Fibroblast of gingiva (primary cell): Measurements from ENCODE around the gene TRIM62.

Experiments used
- DNase-seq: peaks from one replicate; pipeline ENCODE4 v3.0.0-alpha.2; 2011; ENCODE audit warnings: low read depth

Gene TRIM62

GRCh38 chr1:33181921-33182341 is at the start of gene TRIM62:
TRIM62 (minus strand) TSS chr1:33182043; CDS start chr1:33181432, 611 bp downstream.
- DNase-seq: peak; percentile 80

- no peak for DNase-seq
These were observed 49.3 kb upstream of the TRIM62 start for GRCh38 chr1:33231166-33231565.

GRCh38 chr1:33228935-33229487 is 47.2 kb upstream of the TRIM62 start:
- DNase-seq: peak; percentile 86

- no peak for DNase-seq
These were observed 43.7 kb upstream of the TRIM62 start for GRCh38 chr1:33225586-33225985.

- DNase-seq: no peak
These were observed 42.4 kb upstream of the TRIM62 start for GRCh38 chr1:33224166-33224707.

- DNase-seq: no peak
These were observed 40.5 kb upstream of the TRIM62 start for GRCh38 chr1:33222381-33222780.

- DNase-seq: no peak
These were observed 39.5 kb upstream of the TRIM62 start for GRCh38 chr1:33221385-33221758.

GRCh38 chr1:33220676-33221384 is 39.0 kb upstream of the TRIM62 start:
- DNase-seq: no peak

GRCh38 chr1:33219886-33220661 is 38.2 kb upstream of the TRIM62 start:
- DNase-seq: no peak

- no peak for DNase-seq
These were observed 30.1 kb upstream of the TRIM62 start for GRCh38 chr1:33211972-33212371.

- DNase-seq: no peak
These were observed 24.5 kb upstream of the TRIM62 start for GRCh38 chr1:33206340-33206739.

- DNase-seq: no peak
These were observed 13.7 kb upstream of the TRIM62 start for GRCh38 chr1:33195556-33195955.

GRCh38 chr1:33191731-33192275 is 10.0 kb upstream of the TRIM62 start:
- no peak for DNase-seq

- DNase-seq: no peak
These were observed 8.9 kb upstream of the TRIM62 start for GRCh38 chr1:33190701-33191100.

- DNase-seq: no peak
These were observed 6.9 kb upstream of the TRIM62 start for GRCh38 chr1:33188572-33189275.

- DNase-seq: no peak
These were observed 5.1 kb upstream of the TRIM62 start for GRCh38 chr1:33186936-33187335.

GRCh38 chr1:33185541-33185940 is 3.7 kb upstream of the TRIM62 start:
- DNase-seq: no peak

- no peak for DNase-seq
These were observed 1.5 kb upstream of the TRIM62 start for GRCh38 chr1:33183306-33183705.

- no peak for DNase-seq
These were observed 1.1 kb upstream of the TRIM62 start for GRCh38 chr1:33182896-33183295.

- DNase-seq: peak; percentile 79
These were observed 578 bp upstream of the TRIM62 start for GRCh38 chr1:33182401-33182841.

GRCh38 chr1:33180911-33181890 is 642 bp downstream of the TRIM62 start:
- peak; percentile 27 for DNase-seq
